ENCODE results near the gene WDSUB1. TPM values are rescaled to one million over a fixed set of nuclear protein-coding genes. Genes with fewer than 3 reads are reported as not detected.

Gene WDSUB1
- total RNA-seq, 1 experiment from 2014 or later: 6.9 TPM

- no peaks in the 10 kb centered on the region for H3K27me3 ChIP-seq (ENCODE audit: insufficient read depth, low read depth)
- ChIA-PET CTCF (no interaction called here), POLR2A (ENCODE audit: unreplicated experiment) (no interaction called here)
- H3K9me3 ChIP-seq (ENCODE audit: insufficient read depth, low read depth): no peaks in the 10 kb centered on the region
- H3K4me3 ChIP-seq: no peak overlapping the region
- H2AFZ ChIP-seq: no peak overlapping the region
- no TSS peak for BruUV-seq (replicated peaks)
- no peaks in the 10 kb centered on the region for H3K36me3 ChIP-seq (ENCODE audit: low read depth)
- TF ChIP-seq, protein P1, sequence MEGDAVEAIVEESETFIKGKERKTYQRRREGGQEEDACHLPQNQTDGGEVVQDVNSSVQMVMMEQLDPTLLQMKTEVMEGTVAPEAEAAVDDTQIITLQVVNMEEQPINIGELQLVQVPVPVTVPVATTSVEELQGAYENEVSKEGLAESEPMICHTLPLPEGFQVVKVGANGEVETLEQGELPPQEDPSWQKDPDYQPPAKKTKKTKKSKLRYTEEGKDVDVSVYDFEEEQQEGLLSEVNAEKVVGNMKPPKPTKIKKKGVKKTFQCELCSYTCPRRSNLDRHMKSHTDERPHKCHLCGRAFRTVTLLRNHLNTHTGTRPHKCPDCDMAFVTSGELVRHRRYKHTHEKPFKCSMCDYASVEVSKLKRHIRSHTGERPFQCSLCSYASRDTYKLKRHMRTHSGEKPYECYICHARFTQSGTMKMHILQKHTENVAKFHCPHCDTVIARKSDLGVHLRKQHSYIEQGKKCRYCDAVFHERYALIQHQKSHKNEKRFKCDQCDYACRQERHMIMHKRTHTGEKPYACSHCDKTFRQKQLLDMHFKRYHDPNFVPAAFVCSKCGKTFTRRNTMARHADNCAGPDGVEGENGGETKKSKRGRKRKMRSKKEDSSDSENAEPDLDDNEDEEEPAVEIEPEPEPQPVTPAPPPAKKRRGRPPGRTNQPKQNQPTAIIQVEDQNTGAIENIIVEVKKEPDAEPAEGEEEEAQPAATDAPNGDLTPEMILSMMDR (conservative IDR thresholded peaks at IDR 0.05): no peak
- TF ChIP-seq EZH2 (IDR thresholded peaks at IDR 0.05; ENCODE audit: low read depth): no peak
- no peak for DNase-seq
- no peaks in the 10 kb centered on the region for H4K20me1 ChIP-seq (ENCODE audit: insufficient read depth)
- no peaks in the 10 kb centered on the region for H3K79me2 ChIP-seq (ENCODE audit: low read depth)
- intact Hi-C loops (cut with micrococcal nuclease; ENCODE audit: unreplicated experiment): no loop called here
- H3K4me2 ChIP-seq: no peak overlapping the region
- H3F3A ChIP-seq (ENCODE audit: insufficient read depth, low read depth): no peaks in the 10 kb centered on the region
- H3K27ac ChIP-seq: no peak overlapping the region
- H3K4me1 ChIP-seq (replicated peaks; ENCODE audit: insufficient read depth): no peaks in the 10 kb centered on the region
- H3K9me2 ChIP-seq (ENCODE audit: insufficient read depth): no peaks in the 10 kb centered on the region
These were observed 21.3 kb downstream of the WDSUB1 start for GRCh38 chr2:159265171-159265576.

DNA sequence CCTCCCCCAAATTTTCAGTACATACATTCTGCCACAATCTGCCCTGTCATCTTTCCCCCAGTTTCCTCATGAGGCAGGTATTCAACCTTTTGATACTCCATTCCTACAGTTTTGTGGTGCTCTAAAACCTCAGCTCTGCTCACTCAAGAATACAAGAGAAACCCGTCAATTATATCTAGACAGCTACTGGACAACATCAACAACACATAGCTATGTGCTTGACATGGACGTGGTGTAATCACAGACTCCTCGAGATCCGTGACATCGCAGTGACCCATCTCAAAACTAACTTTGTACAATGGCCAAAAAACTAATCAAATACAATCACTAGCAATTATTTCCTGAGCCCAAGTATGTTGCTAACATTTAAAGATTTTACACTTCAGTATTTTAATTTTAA lies 23.6 kb downstream of the WDSUB1 start:
- H3K9me3 ChIP-seq (ENCODE audit: insufficient read depth, low read depth): no peaks in the 10 kb centered on the region
- CTCF ChIA-PET: no interaction called here
- BruUV-seq (replicated peaks): no TSS peak

DNA sequence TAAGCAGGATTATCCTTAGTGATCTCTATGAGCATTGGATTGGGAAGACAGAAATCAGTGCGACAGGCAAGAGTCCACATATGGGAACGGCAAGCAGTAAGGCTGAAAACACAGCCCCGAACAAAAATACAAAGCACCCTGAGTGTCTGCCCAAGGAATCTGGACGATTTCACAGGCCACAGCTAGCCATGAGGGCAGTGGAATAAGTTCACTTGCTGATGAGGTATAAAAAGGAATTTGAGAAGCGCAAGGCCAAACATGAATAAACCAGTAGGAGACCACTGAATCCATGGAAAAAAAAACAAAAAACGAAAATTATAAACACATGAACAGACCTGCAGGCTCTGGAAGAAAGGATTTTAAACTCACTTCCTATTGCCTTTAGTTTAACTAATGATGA lies 24.3 kb downstream of the WDSUB1 start:
- no TSS peak for BruUV-seq (replicated peaks)
- H3K4me2 ChIP-seq: no peak overlapping the region
- ChIA-PET CTCF (no interaction called here), POLR2A (ENCODE audit: unreplicated experiment) (no interaction called here)
- DNase-seq: no peak
- no peak for TF ChIP-seq EZH2 (IDR thresholded peaks at IDR 0.05; ENCODE audit: low read depth)
- TF ChIP-seq, protein P1 (conservative IDR thresholded peaks at IDR 0.05): no peak
- no peak overlapping the region for H2AFZ ChIP-seq
- H3K27me3 ChIP-seq (ENCODE audit: insufficient read depth, low read depth): no peaks in the 10 kb centered on the region
- H3K27ac ChIP-seq: no peak overlapping the region
- intact Hi-C loops (cut with micrococcal nuclease; ENCODE audit: unreplicated experiment): no loop called here
- H3K4me3 ChIP-seq: no peak overlapping the region
- no peaks in the 10 kb centered on the region for H4K20me1 ChIP-seq (ENCODE audit: insufficient read depth)
- H3F3A ChIP-seq (ENCODE audit: insufficient read depth, low read depth): no peaks in the 10 kb centered on the region
- no peaks in the 10 kb centered on the region for H3K79me2 ChIP-seq (ENCODE audit: low read depth)
- H3K9me2 ChIP-seq (ENCODE audit: insufficient read depth): no peaks in the 10 kb centered on the region
- no peaks in the 10 kb centered on the region for H3K9me3 ChIP-seq (ENCODE audit: insufficient read depth, low read depth)
- no peaks in the 10 kb centered on the region for H3K36me3 ChIP-seq (ENCODE audit: low read depth)
- H3K4me1 ChIP-seq (replicated peaks; ENCODE audit: insufficient read depth): no peaks in the 10 kb centered on the region

More for the DNA sequence above, 23.6 kb downstream of the WDSUB1 start:
- no peak overlapping the region for H3K4me3 ChIP-seq
- TF ChIP-seq EZH2 (IDR thresholded peaks at IDR 0.05; ENCODE audit: low read depth): no peak
- TF ChIP-seq, protein P1 (conservative IDR thresholded peaks at IDR 0.05): no peak
- H3K27me3 ChIP-seq (ENCODE audit: insufficient read depth, low read depth): no peaks in the 10 kb centered on the region
- intact Hi-C loops (cut with micrococcal nuclease; ENCODE audit: unreplicated experiment): no loop called here
- no peaks in the 10 kb centered on the region for H3K79me2 ChIP-seq (ENCODE audit: low read depth)
- H3K9me2 ChIP-seq (ENCODE audit: insufficient read depth): no peaks in the 10 kb centered on the region
- no peak overlapping the region for H2AFZ ChIP-seq
- no peak for DNase-seq
- no peaks in the 10 kb centered on the region for H3F3A ChIP-seq (ENCODE audit: insufficient read depth, low read depth)
- H3K27ac ChIP-seq: no peak overlapping the region
- H3K4me2 ChIP-seq: no peak overlapping the region
- no peaks in the 10 kb centered on the region for H3K36me3 ChIP-seq (ENCODE audit: low read depth)
- no peaks in the 10 kb centered on the region for H4K20me1 ChIP-seq (ENCODE audit: insufficient read depth)
- POLR2A ChIA-PET (ENCODE audit: unreplicated experiment): no interaction called here
- H3K4me1 ChIP-seq (replicated peaks; ENCODE audit: insufficient read depth): no peaks in the 10 kb centered on the region

Data from PC-9 (cell line).